ENCODE results near the gene SRPK2.

DNA sequence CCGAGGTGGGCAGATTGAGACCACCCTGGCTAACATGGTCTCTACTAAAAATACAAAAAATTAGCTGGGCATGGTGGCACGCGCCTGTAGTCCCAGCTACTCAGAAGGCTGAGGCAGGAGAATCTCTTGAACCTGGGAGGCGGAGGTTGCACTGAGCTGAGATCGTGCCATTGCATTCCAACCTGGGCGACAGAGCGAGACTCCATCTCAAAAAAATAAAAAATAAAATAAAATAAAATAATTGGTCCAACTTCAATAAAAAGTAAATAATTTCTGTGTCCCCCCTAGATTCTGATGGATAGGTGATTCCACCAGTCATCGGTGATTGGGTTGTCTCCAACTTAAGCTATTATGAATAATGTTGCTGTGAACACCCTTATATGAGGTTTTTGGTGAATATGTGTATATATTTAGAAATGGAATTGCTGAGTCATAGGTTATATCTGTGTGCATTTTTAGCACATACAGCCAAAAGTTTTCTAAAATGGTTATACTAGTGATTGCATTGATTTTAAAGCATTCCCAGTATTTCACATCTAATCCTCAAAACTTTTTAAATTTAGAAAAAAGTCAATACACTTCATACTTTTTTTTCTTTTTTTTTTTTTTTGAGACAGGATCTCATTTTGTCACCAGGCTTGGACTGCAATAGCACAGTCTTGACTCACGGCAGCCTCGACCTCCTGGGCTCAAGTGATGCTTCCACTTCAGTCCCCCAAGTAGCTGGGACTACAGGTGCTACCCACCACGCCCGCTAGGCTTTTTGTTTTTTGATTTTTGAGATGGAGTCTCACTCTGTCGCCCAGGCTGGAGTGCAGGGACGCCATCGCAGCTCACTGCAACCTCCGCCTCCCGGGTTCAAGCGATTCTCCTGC, 13.7 kb upstream of the SRPK2 start:
- TF ChIP-seq, protein P1, sequence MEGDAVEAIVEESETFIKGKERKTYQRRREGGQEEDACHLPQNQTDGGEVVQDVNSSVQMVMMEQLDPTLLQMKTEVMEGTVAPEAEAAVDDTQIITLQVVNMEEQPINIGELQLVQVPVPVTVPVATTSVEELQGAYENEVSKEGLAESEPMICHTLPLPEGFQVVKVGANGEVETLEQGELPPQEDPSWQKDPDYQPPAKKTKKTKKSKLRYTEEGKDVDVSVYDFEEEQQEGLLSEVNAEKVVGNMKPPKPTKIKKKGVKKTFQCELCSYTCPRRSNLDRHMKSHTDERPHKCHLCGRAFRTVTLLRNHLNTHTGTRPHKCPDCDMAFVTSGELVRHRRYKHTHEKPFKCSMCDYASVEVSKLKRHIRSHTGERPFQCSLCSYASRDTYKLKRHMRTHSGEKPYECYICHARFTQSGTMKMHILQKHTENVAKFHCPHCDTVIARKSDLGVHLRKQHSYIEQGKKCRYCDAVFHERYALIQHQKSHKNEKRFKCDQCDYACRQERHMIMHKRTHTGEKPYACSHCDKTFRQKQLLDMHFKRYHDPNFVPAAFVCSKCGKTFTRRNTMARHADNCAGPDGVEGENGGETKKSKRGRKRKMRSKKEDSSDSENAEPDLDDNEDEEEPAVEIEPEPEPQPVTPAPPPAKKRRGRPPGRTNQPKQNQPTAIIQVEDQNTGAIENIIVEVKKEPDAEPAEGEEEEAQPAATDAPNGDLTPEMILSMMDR (IDR thresholded peaks at IDR 0.05) = no peak
- TF ChIP-seq, protein P2, sequence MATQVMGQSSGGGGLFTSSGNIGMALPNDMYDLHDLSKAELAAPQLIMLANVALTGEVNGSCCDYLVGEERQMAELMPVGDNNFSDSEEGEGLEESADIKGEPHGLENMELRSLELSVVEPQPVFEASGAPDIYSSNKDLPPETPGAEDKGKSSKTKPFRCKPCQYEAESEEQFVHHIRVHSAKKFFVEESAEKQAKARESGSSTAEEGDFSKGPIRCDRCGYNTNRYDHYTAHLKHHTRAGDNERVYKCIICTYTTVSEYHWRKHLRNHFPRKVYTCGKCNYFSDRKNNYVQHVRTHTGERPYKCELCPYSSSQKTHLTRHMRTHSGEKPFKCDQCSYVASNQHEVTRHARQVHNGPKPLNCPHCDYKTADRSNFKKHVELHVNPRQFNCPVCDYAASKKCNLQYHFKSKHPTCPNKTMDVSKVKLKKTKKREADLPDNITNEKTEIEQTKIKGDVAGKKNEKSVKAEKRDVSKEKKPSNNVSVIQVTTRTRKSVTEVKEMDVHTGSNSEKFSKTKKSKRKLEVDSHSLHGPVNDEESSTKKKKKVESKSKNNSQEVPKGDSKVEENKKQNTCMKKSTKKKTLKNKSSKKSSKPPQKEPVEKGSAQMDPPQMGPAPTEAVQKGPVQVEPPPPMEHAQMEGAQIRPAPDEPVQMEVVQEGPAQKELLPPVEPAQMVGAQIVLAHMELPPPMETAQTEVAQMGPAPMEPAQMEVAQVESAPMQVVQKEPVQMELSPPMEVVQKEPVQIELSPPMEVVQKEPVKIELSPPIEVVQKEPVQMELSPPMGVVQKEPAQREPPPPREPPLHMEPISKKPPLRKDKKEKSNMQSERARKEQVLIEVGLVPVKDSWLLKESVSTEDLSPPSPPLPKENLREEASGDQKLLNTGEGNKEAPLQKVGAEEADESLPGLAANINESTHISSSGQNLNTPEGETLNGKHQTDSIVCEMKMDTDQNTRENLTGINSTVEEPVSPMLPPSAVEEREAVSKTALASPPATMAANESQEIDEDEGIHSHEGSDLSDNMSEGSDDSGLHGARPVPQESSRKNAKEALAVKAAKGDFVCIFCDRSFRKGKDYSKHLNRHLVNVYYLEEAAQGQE (IDR thresholded peaks at IDR 0.05; ENCODE audit: insufficient read depth in 1 of 2, low read depth in 2 of 2, low read length in 1 of 2) = no peak
